HFF-Myc (cell line): ENCODE data around the gene DISP3.

Experiments
- DNase-seq: peaks from one replicate; pipeline ENCODE4 v3.0.0-alpha.2; 2011; ENCODE audit warnings: low read depth; ENCODE audit errors: extremely low read depth
- H3K4me3 ChIP-seq: replicated peaks from 2 replicates; pipeline ENCODE4 v1.5.1; 2011; ENCODE audit warnings: low read depth, mild to moderate bottlenecking, control low read depth, low read length
- TF ChIP-seq, protein P1 (sequence below): IDR thresholded peaks from 2 replicates; pipeline ENCODE4 v1.5.1; 2012; ENCODE audit warnings: mild to moderate bottlenecking, low read depth, low read length, control low read depth; ENCODE audit errors: missing control alignments

DISP3 gene

DNA sequence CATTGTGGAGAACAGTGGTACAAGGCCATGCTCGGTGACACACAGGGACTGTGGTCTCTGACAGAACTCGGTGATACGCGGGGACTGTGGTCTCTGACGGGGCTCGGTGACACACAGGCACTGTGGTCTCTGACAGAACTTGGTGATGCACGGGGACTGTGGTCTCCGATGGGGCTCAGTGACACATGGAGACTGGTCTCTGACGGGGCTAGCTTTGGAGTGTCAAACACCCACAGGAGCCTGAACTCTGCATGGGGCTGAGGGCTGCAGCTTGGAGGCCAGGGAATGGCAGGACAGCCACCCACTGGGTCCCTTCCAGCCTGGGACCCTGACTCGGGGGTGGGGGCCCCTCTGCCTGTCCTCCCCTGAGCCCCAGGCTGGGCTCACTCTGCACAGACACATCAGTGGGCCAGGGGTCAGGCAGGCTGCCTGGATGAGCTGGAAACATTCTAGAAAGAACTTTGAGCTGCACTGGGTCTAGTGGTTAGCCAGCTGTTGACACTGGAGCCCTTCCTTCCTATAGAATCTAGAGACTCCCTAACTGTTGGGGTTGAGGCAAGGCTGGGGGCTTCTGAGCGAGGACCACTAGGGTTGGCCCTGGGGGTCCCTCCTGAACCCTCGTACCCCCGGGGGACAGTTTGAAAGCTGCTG is 49.8 kb downstream of the DISP3 start:
- H3K4me3 ChIP-seq, result no peak overlapping the region
- TF ChIP-seq, protein P1, sequence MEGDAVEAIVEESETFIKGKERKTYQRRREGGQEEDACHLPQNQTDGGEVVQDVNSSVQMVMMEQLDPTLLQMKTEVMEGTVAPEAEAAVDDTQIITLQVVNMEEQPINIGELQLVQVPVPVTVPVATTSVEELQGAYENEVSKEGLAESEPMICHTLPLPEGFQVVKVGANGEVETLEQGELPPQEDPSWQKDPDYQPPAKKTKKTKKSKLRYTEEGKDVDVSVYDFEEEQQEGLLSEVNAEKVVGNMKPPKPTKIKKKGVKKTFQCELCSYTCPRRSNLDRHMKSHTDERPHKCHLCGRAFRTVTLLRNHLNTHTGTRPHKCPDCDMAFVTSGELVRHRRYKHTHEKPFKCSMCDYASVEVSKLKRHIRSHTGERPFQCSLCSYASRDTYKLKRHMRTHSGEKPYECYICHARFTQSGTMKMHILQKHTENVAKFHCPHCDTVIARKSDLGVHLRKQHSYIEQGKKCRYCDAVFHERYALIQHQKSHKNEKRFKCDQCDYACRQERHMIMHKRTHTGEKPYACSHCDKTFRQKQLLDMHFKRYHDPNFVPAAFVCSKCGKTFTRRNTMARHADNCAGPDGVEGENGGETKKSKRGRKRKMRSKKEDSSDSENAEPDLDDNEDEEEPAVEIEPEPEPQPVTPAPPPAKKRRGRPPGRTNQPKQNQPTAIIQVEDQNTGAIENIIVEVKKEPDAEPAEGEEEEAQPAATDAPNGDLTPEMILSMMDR, result no peak
- DNase-seq, result no peak

DNA sequence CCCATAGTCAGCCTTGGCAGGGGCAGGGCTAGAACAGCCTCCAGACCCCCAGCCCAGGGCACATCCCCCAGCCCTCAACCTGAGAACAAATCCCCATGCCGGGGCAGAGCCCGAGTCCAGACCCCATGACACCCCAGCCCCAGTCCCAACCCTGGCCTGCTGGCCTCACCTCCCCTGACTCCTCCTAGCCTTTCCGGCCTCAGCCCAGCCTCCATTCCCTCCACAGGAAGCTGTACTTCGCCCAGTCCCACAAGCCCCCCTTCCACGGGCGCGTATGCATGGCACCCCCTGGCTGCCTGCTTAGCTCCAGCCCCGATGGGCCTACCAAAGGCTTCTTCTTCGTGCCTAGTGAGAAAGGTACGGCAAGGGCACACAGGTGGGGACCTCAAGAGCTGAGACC is 50.4 kb downstream of the DISP3 start:
- TF ChIP-seq, protein P1, result no peak
- DNase-seq, result no peak
- no peak overlapping the region for H3K4me3 ChIP-seq

DNA sequence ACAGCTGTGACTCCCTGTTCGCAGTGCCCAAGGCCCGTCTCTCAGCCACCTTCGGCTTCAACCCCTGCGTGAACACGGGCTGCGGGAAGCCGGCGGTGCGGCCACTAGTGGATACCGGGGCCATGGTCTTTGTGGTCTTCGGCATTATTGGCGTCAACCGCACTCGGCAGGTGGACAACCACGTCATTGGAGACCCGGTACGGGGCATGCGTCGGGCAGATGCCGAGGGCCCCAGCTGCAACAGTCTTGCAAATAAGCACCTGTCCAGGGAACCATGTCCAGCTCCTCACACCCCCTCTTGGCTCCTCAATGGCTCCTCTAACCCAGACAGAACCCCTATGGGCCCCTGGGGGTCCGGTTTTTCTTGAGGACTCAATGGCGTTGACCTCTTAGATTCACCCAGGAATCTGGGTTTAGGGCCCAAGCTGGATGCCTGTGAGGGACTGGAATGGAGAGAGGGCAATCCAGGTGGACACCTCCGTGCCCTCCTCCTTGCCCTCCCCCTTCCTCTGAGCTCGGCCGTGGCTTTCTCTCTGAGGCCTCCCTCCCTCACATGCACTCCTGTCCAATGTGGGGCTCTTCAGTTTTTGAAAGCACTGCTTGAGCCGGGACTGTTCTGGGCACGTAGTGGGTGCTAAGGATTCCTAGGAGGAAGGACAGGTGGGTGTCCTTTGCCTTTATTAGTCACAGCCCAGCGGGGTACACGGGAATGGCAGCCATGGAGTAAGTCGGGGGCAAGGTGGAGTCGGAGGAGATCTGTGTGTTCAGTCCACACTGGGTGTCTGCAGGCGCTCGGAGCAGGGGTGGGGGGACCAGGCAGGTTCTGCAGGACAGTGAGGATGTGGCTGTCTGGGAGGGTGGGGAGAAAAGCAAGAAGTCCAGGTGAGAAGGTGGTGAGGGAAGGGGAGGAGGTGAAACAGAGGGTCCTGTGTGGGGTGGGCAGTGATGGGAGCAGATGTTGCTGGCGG is 51.1 kb downstream of the DISP3 start:
- no peak for DNase-seq
- TF ChIP-seq, protein P1, result no peak

DNA sequence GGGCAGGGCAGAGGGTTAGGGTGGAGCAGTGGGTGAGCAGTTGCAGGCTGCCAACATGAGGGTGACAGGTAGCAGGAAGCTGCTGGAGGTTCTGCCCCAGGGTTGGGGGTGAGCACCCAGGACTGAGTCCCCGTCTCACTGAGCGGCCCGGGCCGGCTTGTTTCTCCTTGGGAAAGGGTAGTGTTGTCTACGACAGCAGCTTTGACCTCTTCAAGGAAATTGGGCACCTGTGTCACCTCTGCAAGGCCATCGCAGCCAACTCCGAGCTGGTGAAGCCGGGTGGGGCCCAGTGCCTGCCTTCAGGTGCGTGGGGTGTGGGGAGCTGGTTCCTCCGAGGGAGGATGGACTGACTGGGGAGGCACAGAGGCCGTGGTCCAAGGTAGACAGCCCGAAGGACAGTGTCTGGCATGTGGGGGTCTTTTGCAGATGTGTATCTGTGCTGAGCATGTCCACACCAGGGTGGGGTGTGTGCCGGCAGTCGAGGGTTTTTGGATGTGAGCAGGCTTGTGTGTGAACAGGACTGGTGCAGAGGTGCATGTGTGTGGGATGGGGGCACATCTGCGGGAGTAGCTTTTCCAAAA is 51.9 kb downstream of the DISP3 start:
- TF ChIP-seq, protein P1, result no peak
- DNase-seq, result no peak
- H3K4me3 ChIP-seq, result no peak overlapping the region

More for the DNA sequence above, 51.1 kb downstream of the DISP3 start:
- H3K4me3 ChIP-seq, result no peak overlapping the region

DNA sequence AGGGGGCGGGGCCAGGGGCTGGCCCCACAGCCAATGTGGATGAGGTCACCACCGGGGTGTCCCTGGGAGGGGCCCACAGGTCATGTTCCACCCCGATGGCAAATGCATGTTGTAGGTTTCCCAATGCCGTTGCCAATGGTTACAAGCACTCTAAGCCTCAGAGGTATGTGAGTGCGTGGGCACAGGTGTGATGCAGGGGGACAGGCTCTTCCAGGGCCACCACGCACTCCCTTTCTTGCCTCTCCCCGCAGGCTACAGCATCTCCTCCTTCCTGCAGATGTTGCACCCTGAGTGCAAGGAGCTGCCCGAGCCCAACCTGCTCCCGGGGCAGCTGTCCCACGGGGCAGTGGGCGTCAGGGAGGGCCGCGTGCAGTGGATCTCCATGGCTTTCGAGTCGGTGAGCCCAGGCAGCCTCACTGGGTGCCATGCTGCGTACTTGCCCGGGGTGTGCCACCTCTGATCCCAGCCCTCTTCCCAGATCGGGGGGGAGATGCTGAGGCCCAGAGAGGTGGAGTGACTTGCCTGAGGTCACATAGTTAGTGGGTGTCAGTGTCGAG is 52.4 kb downstream of the DISP3 start:
- no peak overlapping the region for H3K4me3 ChIP-seq
- no peak for DNase-seq
- TF ChIP-seq, protein P1, result no peak

DNA sequence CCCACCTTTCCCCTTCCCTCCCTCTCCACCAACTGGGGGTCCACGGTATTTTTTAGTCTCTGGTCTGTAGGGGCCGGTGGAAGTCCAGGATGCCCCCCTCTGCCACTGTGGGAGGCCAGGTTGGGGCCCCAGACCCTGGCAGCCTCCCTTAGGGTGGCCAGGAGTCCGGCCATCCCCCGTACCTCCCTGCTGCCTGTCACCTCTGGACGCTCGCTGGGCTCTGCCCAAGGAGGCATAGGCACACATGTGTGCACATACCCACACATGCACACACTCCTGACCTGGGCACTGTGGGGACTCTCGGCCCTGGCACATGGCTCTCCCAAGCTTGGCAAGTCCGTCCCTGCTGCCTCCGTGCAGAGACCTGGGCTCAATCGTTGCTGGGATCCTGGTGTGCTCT is 53.0 kb downstream of the DISP3 start:
- H3K4me3 ChIP-seq, result no peak overlapping the region
- DNase-seq, result no peak
- TF ChIP-seq, protein P1, result no peak
